Right ventricle myocardium inferior (tissue), 1 donor: ENCODE results near the gene RPS6KA2. TPM values are rescaled to one million over a fixed set of nuclear protein-coding genes. Genes with fewer than 3 reads are reported as not detected.

Source experiments
- ATAC-seq: fragments of 200-7000 bp; cut with Tn5 transposase; one replicate; pipeline ENCODE4 v1.9.1; 2020; ENCODE audit warnings: mild to moderate bottlenecking, moderate library complexity
- DNase-seq: peaks from one replicate; pipeline ENCODE4 v3.0.0; 2021; ENCODE audit errors: missing footprints
- intact Hi-C: fragments of 100-400 bp; cut with DNase I; formaldehyde crosslinking; loops from one replicate; pipeline ENCODE4 v1.11.0; 2022
- total RNA-seq: library from RNA; stranded (reverse); fragmentation: NEBNext Ultra II Directional; extraction: Animal tissue kit (Norgen Biotek cat#: 25700); gene quantifications from one replicate; pipeline ENCODE4 v1.2.1, GENCODE V29; 2021
- donor health status: DM: no; HTN: yes; CAD: no; lungs with severe emphysema.

Gene RPS6KA2
- total RNA-seq, 1 donor from 2014 or later, result 55.5 TPM

DNA sequence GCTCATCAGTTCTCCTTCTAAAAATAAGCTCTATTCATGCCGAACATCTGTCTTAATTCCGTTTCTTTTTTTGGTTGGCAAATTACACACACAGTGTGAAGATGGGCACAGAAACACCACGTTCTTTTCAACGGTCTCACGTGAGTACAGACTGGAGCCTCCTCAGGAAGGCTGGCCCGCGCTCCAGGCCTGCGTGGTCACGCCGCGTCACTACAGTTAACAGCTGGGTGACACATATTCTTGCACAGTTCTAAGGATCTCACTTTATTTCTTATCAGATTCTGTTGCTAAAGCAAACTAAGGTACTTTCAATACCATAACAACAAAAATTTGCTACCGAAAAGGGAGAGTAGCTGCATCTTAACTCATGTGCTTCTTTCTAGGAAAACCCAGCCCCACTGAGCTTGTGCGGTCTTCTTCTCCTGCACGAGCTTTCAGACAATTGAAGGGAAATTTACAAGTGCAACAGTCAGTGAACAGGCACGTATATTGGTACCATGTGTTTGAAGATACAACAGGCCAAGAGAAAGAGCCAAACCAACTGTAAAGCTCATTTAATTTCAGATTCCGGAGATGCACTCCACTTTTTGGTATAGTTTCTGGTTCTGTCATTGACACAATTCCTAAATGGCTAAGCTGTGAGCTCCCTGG lies 188.7 kb downstream of the RPS6KA2 start:
- no peak for ATAC-seq
- DNase-seq, result no peak
- intact Hi-C loops, result no loop called here

DNA sequence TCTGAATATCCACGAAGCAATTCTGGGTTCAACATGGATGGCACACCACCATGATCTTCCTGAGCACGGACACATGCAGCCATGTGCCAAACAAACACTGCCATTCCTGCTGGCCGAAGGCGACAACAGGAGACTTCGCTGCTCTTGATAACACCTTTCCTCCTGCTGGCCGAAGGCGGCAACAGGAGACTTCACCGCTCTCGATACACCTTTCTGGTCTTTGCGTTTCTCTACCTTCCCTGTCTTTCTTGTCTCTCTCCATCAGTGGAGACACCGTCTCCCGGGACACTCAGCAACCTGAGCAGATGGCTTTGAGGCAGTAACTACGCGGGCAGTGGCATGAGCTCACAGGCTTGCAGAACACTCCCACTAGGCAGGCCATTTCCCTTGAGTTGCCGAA lies 189.4 kb downstream of the RPS6KA2 start:
- DNase-seq (no peak), ATAC-seq (no peak)
- intact Hi-C loops, result no loop called here

DNA sequence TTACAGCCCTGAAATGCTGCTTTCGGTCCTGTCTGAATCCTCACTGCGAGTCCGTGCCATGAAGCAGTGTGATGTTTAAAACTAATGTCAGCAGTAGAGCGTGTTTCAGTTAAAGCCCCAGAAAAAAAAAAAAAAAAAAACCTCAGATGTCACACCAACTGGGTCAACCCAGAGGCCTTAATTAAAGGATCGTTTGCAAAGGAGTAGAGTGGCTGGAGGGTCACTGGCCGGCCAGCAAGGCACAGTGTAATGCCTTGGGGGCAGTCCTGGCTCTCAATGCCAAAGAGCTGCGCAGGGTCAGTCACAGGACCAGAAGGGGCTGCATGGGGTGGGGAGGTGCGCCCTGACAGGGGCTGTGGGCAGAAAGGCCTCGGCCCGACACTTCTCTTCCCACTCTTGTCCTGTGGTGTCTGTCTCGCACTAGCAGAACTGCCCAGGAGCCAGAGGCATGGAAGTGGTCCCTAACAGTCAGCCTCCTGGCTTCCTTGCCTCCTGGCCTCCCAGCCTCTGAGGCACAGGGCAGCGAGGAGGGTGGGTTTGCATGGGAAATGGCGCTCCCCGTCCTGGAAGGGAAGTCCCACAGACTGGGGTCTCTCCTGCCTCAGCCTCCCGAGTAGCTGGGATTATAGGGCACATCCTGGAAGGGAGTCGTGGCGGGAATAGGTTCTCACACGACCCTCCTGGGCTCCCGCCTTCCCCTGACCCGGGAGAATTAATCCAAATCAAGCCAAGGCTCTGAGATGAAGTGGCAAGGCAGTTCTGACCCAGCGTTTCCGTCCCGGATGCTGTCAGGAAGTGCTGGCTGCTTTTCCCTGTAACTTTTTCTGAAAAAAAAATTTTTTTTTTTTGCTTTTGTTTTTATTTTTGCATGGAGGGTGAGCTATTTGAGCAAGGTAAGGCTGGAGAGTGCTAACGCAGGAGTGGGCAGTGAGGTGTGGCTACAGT lies 190.6 kb downstream of the RPS6KA2 start:
- DNase-seq, result no peak
- intact Hi-C loops, result no loop called here
- ATAC-seq, result no peak

DNA sequence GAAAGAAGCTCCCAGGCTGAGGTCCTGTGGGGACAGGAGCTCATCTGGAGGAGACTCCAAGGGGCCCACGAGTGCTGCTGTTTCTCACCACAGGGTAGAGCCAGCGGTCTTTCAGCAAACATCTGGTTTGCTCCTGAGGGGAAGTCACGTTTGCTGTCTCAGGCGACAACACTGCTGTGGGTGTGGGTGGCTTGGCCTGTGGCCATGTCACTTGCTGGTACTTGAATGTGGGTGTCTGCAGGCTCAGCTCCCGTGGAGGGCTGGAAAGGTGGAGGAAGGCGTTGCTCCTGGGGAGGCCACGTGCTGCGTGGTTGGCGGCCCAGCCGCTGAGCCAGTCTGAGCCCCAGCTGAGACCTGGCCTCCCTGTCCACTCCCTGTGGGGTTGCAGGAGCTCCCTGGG lies 191.5 kb downstream of the RPS6KA2 start:
- intact Hi-C loops, result no loop called here
- peak; percentile 59 for ATAC-seq
- peak; percentile 74 for DNase-seq

DNA sequence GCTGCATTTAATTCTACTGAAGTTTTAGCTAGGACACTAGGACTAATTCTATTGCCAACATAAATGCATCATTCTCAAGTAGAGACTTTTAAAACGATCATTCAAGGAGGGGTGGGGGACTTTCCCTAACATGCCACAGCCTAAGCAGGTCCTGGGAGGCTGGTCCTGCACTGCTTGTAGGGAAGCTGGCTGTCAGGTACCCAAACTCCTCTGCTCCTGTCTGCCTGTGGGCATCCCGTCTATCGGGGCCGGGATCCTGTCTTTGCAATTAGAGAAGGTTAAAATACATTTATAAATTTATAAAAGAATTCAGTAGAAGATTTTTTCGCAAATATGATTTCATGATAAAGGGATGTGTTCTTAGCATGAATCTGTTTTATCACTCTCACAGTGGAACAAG lies 192.7 kb downstream of the RPS6KA2 start:
- DNase-seq (no peak), ATAC-seq (no peak)
- intact Hi-C loops, result no loop called here

DNA sequence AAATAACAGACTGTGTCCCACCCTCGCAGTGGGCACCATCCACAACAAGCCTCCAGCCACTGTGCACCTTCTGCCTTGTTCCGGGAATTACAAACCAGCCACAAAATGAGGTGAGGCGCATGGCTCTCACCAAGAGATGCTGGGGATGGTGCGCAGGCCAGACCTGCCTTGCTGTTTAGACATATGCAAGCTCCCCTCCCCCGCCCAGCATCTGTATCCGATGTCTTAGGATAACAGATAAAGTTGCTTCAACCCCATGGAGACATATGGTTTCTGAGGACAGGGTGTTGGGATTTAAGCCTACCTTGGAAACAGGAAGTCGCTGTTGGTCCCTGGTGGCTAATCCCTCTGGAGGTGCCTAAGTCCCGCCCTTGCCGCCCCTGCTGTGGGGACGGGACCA lies 194.0 kb downstream of the RPS6KA2 start:
- DNase-seq (no peak), ATAC-seq (no peak)
- intact Hi-C loops, result no loop called here

DNA sequence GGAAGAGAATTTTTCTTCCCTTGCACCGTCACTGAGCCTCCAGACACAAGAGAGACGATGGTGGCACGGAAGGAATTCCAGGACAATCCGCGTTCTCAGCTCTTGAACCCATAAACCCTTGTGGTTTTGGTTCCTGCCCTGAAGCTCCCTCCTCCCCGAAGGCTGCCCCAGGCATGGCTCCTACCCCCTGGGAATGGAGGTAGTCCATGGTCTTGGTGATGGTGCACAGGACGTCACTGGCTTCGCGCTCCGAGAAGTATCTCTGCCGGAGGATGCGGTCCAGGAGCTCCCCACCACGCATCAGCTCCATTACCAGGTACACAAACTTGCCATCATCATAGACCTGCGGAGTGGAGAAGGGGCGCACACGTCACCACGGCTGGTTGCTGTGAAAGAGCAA lies 196.8 kb downstream of the RPS6KA2 start:
- intact Hi-C loops, result no loop called here
- no peak for DNase-seq
- no peak for ATAC-seq

DNA sequence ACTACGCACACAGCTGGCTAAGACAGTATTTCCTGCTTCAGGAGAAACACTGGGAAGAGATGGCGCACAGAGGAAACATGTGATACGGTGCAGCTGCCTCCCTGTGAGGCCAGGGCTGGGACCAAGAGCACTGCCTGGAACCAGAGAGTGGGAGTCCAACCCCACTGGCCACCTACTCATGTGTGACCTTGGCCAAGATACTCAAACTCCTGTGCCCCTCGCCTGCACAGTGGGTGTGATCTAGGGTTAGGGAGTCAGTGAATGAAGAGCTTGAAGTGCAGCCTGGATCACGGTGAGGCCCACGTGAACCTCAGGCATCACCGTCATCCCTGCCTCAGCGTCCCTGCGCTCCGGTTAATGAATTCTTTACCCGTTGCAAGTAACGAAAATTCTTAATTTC lies 202.6 kb downstream of the RPS6KA2 start:
- intact Hi-C loops, result no loop called here
- no peak for ATAC-seq
- DNase-seq, result no peak

DNA sequence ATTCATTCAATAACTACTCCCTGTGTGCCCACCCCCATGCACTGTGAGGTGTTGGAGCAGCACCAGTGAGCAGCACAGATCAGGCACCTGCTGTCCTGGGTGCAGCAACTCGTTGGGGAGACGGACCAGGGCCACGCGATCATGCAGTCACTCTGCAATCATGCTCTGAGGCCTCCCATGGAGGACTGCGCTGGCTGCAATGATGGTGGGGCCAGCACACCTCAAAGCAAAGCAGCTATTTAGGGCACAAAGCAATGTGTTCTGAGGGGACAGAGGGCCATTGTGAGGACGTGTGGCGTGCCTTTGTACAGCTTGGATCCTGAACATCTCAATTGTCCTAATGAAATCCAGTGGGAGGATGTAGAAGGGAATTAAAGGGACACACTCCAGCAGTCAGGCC lies 203.3 kb downstream of the RPS6KA2 start:
- no peak for DNase-seq
- ATAC-seq, result no peak

DNA sequence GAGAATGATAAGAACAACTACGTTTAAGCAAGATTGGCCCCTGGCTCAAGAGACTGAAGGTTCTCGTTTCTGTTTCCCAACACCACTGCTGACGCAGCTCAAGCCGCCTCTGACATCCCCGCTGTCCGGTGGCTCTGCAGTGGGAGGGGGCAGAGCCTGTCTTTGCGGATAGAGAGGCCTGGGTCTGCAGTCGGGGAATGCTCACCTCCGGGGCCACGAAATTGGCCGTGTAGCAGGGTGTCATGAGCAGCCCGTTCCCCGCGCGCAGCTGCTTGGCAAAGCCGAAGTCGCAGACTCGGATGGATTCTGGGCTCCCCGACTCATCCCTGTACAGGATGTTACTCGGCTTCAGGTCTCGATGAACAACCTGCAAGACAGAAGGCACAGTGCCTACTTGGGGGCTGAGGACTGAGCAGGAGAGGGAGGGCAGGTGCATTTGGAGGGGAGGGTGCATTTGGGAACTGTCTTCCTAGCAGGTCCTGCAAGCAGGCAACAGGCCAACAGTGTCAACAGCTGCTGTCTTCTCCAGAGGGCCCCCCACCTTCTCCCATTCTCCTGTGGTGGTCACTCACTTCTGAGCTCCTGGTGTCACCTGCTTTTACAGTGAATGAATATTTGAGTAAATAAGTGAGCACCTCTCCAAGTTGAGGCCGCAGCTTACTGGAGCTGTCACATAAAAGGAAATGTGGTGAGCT lies 203.9 kb downstream of the RPS6KA2 start:
- intact Hi-C loops, result no loop called here
- DNase-seq (no peak), ATAC-seq (no peak)

More for the DNA sequence above, 203.3 kb downstream of the RPS6KA2 start:
- intact Hi-C loops, result no loop called here

DNA sequence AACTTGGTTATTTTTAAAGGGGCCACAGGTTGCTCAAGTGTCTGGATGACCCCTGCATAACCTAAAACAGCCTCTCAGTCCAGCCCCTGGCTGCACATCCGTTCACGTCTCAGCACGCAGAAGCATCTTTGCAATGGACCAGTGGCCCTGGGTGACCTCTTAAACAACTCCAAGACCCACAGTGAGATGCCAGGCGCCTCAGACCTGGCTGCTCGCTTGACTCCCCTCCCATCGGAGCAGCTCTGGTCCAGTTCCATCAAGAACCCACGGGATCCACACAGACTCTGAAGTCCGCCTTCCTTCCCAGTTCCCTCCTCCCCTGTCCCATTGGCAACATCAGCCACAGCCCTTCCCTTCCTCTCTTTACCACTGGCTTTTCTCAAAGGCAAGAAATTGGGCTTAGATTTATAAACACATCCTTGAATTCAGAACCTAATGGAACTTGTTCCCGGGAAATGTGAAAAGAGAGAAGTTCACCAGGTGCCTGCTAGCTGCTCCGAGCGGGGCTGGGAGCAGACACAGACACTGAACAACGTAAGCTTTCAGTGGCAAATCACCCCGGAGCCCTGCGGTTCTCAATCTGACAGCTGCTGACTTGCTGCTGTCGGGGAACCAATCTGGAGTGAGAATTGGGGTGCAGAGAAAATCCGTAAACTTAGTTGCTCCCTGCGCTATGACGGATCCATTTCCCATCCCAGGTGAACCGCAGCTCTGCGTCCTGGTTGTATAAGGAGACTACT lies 204.7 kb downstream of the RPS6KA2 start:
- ATAC-seq (no peak), DNase-seq (no peak)
- intact Hi-C loops, result no loop called here

DNA sequence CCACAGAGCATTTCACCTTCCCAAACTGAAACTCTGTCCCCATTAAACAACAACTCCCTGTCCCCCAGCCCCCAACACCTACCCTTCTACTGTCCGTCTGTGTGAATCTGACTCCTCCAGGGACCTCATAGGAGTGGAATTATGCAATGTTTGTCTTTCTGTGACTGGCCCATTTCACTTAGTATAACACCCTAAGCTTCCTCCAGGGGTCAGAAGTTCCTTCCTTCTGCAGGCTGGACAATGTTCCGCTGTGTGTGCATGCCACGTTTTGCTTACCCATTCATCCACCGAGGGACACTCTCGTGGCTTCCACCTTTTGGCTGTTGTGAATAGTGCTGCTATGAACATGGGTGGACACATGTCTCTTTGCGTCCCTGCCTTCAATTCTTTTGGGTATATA lies 206.7 kb downstream of the RPS6KA2 start:
- intact Hi-C loops, result no loop called here
- peak; percentile 49 for ATAC-seq
- DNase-seq, result no peak

DNA sequence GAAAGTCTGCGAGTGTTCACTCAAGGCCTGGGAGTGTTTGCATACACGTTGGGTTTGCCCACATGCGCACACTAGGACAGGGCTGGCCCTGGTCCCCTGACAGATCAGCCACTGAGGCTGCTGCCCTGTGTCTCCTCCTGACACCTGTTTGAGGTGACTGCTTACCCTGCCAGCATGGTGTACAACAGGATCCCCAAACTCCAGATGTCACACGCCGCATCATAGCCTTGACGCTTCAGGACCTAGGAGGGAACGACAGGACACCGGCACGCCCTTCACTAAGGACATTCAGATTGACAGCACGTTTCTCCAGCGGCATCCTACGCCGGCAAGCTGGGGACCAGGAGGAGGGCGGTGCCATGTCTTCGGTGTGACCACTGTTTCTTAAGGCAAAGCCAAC lies 207.3 kb downstream of the RPS6KA2 start:
- intact Hi-C loops, result no loop called here
- no peak for ATAC-seq
- DNase-seq, result no peak

DNA sequence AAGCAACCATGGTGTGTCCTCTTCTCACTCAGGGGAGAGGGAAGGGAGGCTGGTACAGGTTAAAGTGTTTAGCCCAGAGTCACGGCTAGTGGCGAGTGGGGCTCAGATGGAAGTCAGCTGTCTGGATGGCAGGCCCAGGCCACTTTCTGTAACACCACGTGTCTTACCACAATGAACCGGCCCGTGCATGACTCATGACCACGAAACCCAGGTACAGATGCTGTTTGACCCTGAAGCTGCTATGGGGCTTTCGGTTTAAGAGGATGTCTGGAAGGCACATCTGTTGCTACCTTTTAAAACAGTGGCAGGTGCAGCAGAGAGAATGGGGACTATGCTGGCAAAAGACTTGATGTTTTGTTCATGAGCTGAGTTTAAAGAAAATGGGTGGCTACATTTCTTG lies 207.8 kb downstream of the RPS6KA2 start:
- ATAC-seq, result no peak
- no peak for DNase-seq
- intact Hi-C loops, result no loop called here

DNA sequence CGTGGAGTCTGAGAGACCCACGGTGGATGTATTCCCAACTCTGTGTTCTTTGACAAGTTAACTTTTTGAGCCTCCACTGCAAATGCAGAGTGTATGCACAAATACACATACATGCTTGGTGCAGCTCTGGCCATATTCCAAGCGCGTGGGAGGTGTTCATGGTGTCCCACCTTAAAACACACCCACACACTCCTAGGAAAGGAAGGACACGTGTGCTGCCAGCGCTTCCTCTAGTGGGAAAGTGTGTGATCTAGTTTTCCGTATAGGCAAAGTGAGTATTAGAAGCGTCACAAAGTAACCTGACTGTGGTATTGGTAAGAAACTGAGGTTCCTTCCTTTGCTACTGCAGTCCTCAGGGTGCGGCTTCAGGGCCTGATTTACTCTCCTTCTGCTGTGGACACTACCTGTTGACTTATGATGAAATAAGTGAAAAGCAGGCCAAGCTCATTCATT lies 208.3 kb downstream of the RPS6KA2 start:
- ATAC-seq (no peak), DNase-seq (no peak)
- intact Hi-C loops, result no loop called here

DNA sequence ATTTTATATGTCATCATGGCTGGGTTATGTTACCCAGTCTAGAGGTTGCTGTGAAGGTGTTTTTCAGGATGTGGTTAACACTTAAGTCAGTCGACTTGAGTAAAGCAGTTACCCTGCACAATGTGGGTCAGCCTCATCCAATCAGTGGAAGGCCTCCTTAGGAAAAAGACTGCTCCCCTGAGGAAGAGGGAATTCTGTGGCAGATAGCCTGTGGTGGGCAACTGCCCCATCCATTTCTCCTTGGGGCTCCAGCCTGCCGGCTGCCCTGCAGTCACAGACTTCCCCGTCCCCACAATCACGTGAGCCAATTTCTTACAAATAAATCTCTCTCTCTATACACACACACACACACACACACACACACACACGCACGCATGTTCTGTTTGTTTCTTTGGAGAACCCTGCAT lies 209.8 kb downstream of the RPS6KA2 start:
- ATAC-seq, result no peak
- intact Hi-C loops, result no loop called here
- no peak for DNase-seq

DNA sequence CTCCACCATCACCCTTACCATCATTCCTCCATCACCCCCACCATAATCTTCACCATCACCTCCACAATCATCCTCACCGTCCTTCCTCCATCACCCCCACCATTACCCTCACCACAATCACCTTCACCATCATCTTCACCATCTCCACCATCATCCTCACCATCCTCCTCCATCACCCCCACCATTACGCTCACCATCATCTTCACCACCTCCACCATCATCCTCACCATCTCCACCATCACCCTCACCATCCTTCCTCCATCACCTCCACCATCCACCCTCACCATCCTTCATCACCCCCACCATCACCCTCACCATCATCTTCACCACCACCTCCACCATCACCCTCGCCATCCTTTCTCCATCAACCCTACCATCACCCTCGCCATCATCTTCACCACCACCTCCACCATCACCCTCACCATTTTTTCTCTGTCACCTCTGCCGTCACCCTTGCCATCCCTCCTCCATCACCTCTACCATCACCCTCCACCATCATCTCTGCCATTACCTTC lies 211.2 kb downstream of the RPS6KA2 start:
- ATAC-seq (no peak), DNase-seq (no peak)
- intact Hi-C loops, result no loop called here

DNA sequence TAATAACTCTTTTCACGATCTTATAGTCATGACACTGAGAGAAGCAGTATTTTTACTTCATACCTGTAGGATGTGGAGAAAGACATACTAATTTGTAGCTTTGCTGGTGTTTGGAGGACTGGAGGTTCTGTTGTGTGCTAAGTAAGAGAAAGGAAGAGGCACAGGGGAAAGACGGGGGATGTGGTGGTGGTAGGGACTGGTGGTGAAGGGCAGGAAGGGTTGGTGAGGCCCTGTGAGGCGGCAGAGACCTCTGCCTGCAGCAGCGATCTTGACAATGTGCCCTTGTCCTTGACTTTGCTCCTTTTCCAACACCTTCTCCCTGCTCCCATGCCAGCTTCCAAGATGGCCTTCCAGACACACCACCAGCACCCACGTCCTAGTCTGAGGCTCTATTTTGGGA lies 211.7 kb downstream of the RPS6KA2 start:
- ATAC-seq (no peak), DNase-seq (no peak)
- intact Hi-C loops, result no loop called here

DNA sequence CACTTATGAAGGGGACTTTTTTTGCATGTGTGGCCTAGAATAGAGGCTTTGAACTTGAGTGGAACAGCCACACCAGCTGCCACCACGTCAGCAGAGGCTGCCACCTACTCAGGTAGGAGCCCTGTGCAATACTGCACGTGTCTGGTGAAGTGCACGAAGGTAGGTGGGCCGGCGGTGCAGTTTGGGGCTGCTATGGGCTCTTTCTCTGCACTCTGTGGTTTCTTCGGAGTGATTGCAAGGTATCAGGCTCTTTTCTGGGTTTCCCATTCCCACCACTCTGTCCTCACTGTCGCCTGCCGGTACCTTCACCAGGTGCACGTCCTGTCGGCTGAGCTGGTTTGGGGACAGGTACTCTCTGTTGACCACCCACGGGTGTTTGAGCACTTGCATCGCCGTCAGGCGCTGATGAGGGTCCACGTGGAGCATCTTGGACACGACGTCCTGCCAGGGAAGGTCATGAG lies 213.5 kb downstream of the RPS6KA2 start:
- intact Hi-C loops, result no loop called here
- no peak for DNase-seq
- no peak for ATAC-seq
